Activated CD4-positive, alpha-beta memory T cell treated with anti-CD3 and anti-CD28 coated beads for 36 hours (primary cell): ENCODE measurements around the gene CCDC179. TPM values are rescaled to one million over a fixed set of nuclear protein-coding genes. Genes with fewer than 3 reads are reported as not detected.

ENCODE experiments used
- CTCF ChIA-PET: fragments of 350-600 bp; sonication (Branson Sonifier 250); formaldehyde crosslinking; loops from one replicate; lab custom pipeline; 2021; ENCODE audit warnings: antibody characterized with exemption, inconsistent platforms; lab: Charles Lee
- POLR2A ChIA-PET: fragments of 350-600 bp; sonication (Branson Sonifier 250); formaldehyde crosslinking; loops from one replicate; lab custom pipeline; 2021; ENCODE audit warnings: antibody characterized with exemption; lab: Charles Lee
- DNase-seq: peaks from one replicate; pipeline ENCODE4 v3.0.0-alpha.2; 2020
- H3K27ac Mint-ChIP-seq: one replicate; pipeline ENCODE4 v1.8.0; 2021; ENCODE audit warnings: mixed read lengths
- H3K27me3 Mint-ChIP-seq: one replicate; pipeline ENCODE4 v1.8.0; 2021; ENCODE audit warnings: mixed read lengths
- H3K36me3 Mint-ChIP-seq: one replicate; pipeline ENCODE4 v1.8.0; 2021; ENCODE audit warnings: mixed read lengths
- H3K4me1 Mint-ChIP-seq: one replicate; pipeline ENCODE4 v1.8.0; 2021; ENCODE audit warnings: low read depth, mixed read lengths
- H3K4me3 Mint-ChIP-seq: one replicate; pipeline ENCODE4 v1.8.0; 2021; ENCODE audit warnings: mild to moderate bottlenecking, mixed read lengths
- H3K9me3 Mint-ChIP-seq: one replicate; pipeline ENCODE4 v1.8.0; 2021; ENCODE audit warnings: mixed read lengths
- intact Hi-C: fragments of 100-400 bp; cut with micrococcal nuclease; formaldehyde crosslinking; loops from one replicate; pipeline ENCODE4 v1.15.1; 2023
- total RNA-seq, 2 experiments: library from RNA; stranded (reverse); gene quantifications; one replicate each; pipeline ENCODE4 v1.2.3, GENCODE V29; 2021

The CCDC179 gene
- total RNA-seq, 2 experiments from 2014 or later, result not detected

GRCh38 chr11:22859756-22860155 lies 518 bp downstream of the CCDC179 start:
- Mint-ChIP-seq H3K4me1 (no peaks in the 10 kb centered on the region), H3K36me3 (peaks cover under 1% of the 10 kb centered on the region), H3K4me3 (no peak overlapping the region), H3K27ac (no peak overlapping the region), H3K9me3 (no peaks in the 10 kb centered on the region), H3K27me3 (no peaks in the 10 kb centered on the region)
- POLR2A ChIA-PET, result no interaction called here
- intact Hi-C loops, result no loop called here
- CTCF ChIA-PET, result no interaction called here
- no peak for DNase-seq

DNA sequence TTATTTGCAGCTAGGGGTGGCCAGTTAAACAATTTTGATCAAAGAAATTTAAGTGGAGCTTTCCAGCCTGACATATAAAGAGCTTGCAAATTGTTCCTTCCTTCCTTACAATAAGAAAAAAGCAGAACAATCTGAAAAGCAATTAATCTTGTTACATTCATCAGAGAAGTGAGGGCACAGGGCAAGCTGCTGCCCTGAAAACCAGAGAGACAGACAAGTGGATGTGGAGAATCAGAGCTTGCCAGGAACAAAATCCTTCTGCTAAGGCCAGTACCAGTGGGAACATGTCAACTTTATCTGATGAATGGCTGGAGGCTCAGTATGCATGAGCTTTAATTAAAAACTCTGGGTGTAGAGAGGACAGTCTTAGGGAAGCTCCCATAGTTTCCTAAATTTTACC lies 8.8 kb downstream of the CCDC179 start:
- H3K27ac Mint-ChIP-seq, result no peak overlapping the region
- H3K27me3 Mint-ChIP-seq, result no peaks in the 10 kb centered on the region
- no peak overlapping the region for H3K4me3 Mint-ChIP-seq
- peaks cover 2% of the 10 kb centered on the region for H3K36me3 Mint-ChIP-seq
- H3K9me3 Mint-ChIP-seq, result peaks cover 9% of the 10 kb centered on the region
- H3K4me1 Mint-ChIP-seq, result no peaks in the 10 kb centered on the region
- POLR2A ChIA-PET, result no interaction called here
- intact Hi-C loops, result no loop called here
- no peak for DNase-seq
- CTCF ChIA-PET, result interaction anchor here (0.8 to 1.4 kb wide), 2 partner anchors 22 to 24 kb away, joined by 4 to 6 read pairs; partner anchors contain the start of gene SVIP

- Mint-ChIP-seq H3K4me3 (no peak overlapping the region), H3K36me3 (no peaks in the 10 kb centered on the region), H3K9me3 (no peaks in the 10 kb centered on the region), H3K27me3 (no peaks in the 10 kb centered on the region), H3K4me1 (no peaks in the 10 kb centered on the region), H3K27ac (no peak overlapping the region)
- intact Hi-C loops, result no loop called here
- DNase-seq, result no peak
- ChIA-PET POLR2A (no interaction called here), CTCF (no interaction called here)
These were observed 13.5 kb downstream of the CCDC179 start for GRCh38 chr11:22846726-22847125.

GRCh38 chr11:22832315-22833015 lies 27.8 kb downstream of the CCDC179 start:
- no peaks in the 10 kb centered on the region for H3K36me3 Mint-ChIP-seq
- no peaks in the 10 kb centered on the region for H3K27me3 Mint-ChIP-seq
- no peak for DNase-seq
- ChIA-PET POLR2A (no interaction called here), CTCF (no interaction called here)
- no peak overlapping the region for H3K4me3 Mint-ChIP-seq
- intact Hi-C loops, result no loop called here
- no peaks in the 10 kb centered on the region for H3K9me3 Mint-ChIP-seq
- peaks cover 9% of the 10 kb centered on the region for H3K4me1 Mint-ChIP-seq
- H3K27ac Mint-ChIP-seq, result no peak overlapping the region

DNA sequence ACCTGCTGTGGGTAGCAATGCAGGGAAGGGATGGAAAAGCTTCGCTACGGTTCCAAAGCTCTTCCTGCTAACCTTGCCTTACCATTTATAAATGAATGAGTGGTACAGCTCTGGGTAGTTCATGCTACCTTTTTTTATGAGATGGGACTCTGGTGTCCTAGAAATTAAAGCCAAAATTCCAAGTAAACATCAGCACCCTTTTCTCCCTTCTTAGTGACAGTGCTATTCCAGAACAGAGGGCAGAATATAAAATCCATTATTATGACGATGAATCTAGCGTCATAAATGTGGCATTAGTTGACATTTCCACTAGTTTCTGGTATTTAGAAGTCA lies 30.2 kb downstream of the CCDC179 start:
- H3K9me3 Mint-ChIP-seq, result no peaks in the 10 kb centered on the region
- peaks cover 13% of the 10 kb centered on the region for H3K4me1 Mint-ChIP-seq
- H3K27me3 Mint-ChIP-seq, result no peaks in the 10 kb centered on the region
- ChIA-PET POLR2A (no interaction called here), CTCF (interaction anchor here (0.7 to 3.0 kb wide), 13 partner anchors 8 to 494 kb away, joined by 3 to 21 read pairs (median 5); partner anchors contain the start of gene FANCF)
- peak overlapping the region; percentile 38 for H3K27ac Mint-ChIP-seq
- no peak for DNase-seq
- intact Hi-C loops, result no loop called here
- peak overlapping the region; percentile 85 for H3K4me3 Mint-ChIP-seq
- peaks cover 7% of the 10 kb centered on the region for H3K36me3 Mint-ChIP-seq

GRCh38 chr11:22829231-22830081 lies 30.8 kb downstream of the CCDC179 start, which contains the start of gene SVIP:
Gene SVIP, minus strand, starts transcription at chr11:22829801. Its CDS starts 53 bp downstream, at chr11:22829748.
- H3K36me3 Mint-ChIP-seq, result peaks cover 11% of the 10 kb centered on the region
- H3K4me1 Mint-ChIP-seq, result peaks cover 13% of the 10 kb centered on the region
- CTCF ChIA-PET, result interaction anchor here (0.6 to 3.0 kb wide), 17 partner anchors 9 to 493 kb away, joined by 3 to 21 read pairs (median 4); partner anchors contain the start of gene FANCF

GRCh38 chr11:22828373-22828772 lies 31.9 kb downstream of the CCDC179 start:
- H3K9me3 Mint-ChIP-seq, result no peaks in the 10 kb centered on the region
- CTCF ChIA-PET, result interaction anchor here (2.3 to 3.0 kb wide), 3 partner anchors 36 to 47 kb away, joined by 8 to 21 read pairs (median 16); no protein-coding TSS in a partner anchor
- POLR2A ChIA-PET, result interaction anchor here (1.5 kb wide), 1 partner anchor 203 kb away, joined by 5 read pairs; the partner anchor contains the start of gene FANCF
- peaks cover 13% of the 10 kb centered on the region for H3K4me1 Mint-ChIP-seq
- H3K27me3 Mint-ChIP-seq, result no peaks in the 10 kb centered on the region
- intact Hi-C loops, result loop anchor here (2.0 kb wide), 1 partner anchor 492 kb away; no protein-coding TSS in a partner anchor
- no peak for DNase-seq
- peak overlapping the region; percentile 85 for H3K4me3 Mint-ChIP-seq
- peaks cover 16% of the 10 kb centered on the region for H3K36me3 Mint-ChIP-seq
- no peak overlapping the region for H3K27ac Mint-ChIP-seq

More at GRCh38 chr11:22829231-22830081, 30.8 kb downstream of the CCDC179 start, which contains the start of gene SVIP:
- intact Hi-C loops, result loop anchor here (1.0 to 2.0 kb wide), 2 partner anchors 204 to 493 kb away; partner anchors contain the start of gene FANCF
- Mint-ChIP-seq H3K9me3 (no peaks in the 10 kb centered on the region), H3K27ac (peak within 1 kb of the TSS; percentile 86), H3K27me3 (no peaks in the 10 kb centered on the region), H3K4me3 (peak within 1 kb of the TSS; percentile 85)
- POLR2A ChIA-PET, result interaction anchor here (0.7 to 1.5 kb wide), 2 partner anchors 35 to 204 kb away, joined by 3 to 5 read pairs; partner anchors contain the start of gene FANCF
- DNase-seq, result peak; percentile 95

GRCh38 chr11:22822203-22822602 lies 38.1 kb downstream of the CCDC179 start:
- Mint-ChIP-seq H3K4me3 (no peak overlapping the region), H3K27ac (no peak overlapping the region), H3K4me1 (peaks cover 2% of the 10 kb centered on the region), H3K36me3 (peaks cover 50% of the 10 kb centered on the region), H3K9me3 (peaks cover 13% of the 10 kb centered on the region), H3K27me3 (no peaks in the 10 kb centered on the region)
- ChIA-PET POLR2A (no interaction called here), CTCF (interaction anchor here (1.3 kb wide), 1 partner anchor 34 kb away, joined by 4 read pairs; no protein-coding TSS in a partner anchor)
- intact Hi-C loops, result no loop called here
- DNase-seq, result no peak

- POLR2A ChIA-PET, result no interaction called here
These were observed 50.4 kb downstream of the CCDC179 start for GRCh38 chr11:22809893-22810292.

GRCh38 chr11:22808571-22809197 lies 51.6 kb downstream of the CCDC179 start:
- H3K27ac Mint-ChIP-seq, result no peak overlapping the region
- H3K36me3 Mint-ChIP-seq, result no peaks in the 10 kb centered on the region
- intact Hi-C loops, result no loop called here
- no peak overlapping the region for H3K4me3 Mint-ChIP-seq
- CTCF ChIA-PET, result interaction anchor here (2.7 kb wide), 1 partner anchor 21 kb away, joined by 7 read pairs; no protein-coding TSS in a partner anchor
- POLR2A ChIA-PET, result no interaction called here
- H3K9me3 Mint-ChIP-seq, result peaks cover 6% of the 10 kb centered on the region
- H3K27me3 Mint-ChIP-seq, result no peaks in the 10 kb centered on the region
- no peaks in the 10 kb centered on the region for H3K4me1 Mint-ChIP-seq
- no peak for DNase-seq

More at GRCh38 chr11:22809893-22810292, 50.4 kb downstream of the CCDC179 start:
- intact Hi-C loops, result no loop called here
- Mint-ChIP-seq H3K27ac (no peak overlapping the region), H3K4me3 (no peak overlapping the region), H3K27me3 (no peaks in the 10 kb centered on the region), H3K36me3 (no peaks in the 10 kb centered on the region), H3K9me3 (peaks cover 6% of the 10 kb centered on the region), H3K4me1 (no peaks in the 10 kb centered on the region)
- no peak for DNase-seq
- CTCF ChIA-PET, result interaction anchor here (1.5 to 2.7 kb wide), 2 partner anchors 19 to 22 kb away, joined by 4 to 7 read pairs; no protein-coding TSS in a partner anchor

DNA sequence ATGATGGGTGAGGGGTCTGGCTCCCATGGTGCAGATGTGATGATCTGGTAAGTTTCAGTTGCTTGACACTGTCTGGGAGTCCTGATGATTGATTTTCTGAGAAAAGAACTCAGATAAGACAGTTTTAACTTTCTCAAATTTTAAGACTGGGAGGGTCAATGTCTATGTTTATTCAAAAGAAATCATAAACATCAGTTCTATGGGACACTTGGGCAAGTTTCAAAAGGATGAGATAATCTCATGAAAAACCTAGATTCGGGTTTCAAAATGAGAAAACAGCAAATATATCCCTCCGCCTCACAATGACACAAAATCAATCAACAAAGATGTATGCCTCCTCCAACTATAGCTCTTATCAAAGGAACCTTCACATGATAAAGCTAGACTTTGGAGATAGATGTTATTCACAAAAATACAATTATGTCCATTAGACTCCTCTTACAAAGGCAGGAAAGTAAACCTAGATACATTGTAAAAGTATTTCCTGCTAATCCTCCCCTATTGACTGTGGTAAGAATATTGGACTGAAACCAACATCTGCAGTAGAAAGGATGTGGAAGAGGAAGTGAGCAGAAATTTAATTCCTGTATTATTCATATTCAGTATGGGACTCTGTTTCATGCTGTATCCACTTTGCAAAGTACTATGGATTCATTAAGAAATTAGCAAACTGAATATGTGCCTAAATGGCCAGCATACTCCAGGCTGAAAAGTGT lies 52.3 kb downstream of the CCDC179 start:
- Mint-ChIP-seq H3K4me3 (no peak overlapping the region), H3K27me3 (no peaks in the 10 kb centered on the region), H3K36me3 (no peaks in the 10 kb centered on the region), H3K27ac (no peak overlapping the region), H3K9me3 (peaks cover 6% of the 10 kb centered on the region), H3K4me1 (no peaks in the 10 kb centered on the region)
- CTCF ChIA-PET, result interaction anchor here (2.7 kb wide), 1 partner anchor 20 kb away, joined by 7 read pairs; no protein-coding TSS in a partner anchor
- intact Hi-C loops, result no loop called here
- DNase-seq, result no peak
- POLR2A ChIA-PET, result no interaction called here
